CD4-positive, alpha-beta T cell treated with Interleukin-6 for 4 hours (primary cell): ENCODE results near the gene TMEM108.

Experiments
- DNase-seq: peaks from one replicate; pipeline ENCODE4 v3.0.0-alpha.2; 2020; ENCODE audit warnings: mixed read lengths

The TMEM108 gene

DNA sequence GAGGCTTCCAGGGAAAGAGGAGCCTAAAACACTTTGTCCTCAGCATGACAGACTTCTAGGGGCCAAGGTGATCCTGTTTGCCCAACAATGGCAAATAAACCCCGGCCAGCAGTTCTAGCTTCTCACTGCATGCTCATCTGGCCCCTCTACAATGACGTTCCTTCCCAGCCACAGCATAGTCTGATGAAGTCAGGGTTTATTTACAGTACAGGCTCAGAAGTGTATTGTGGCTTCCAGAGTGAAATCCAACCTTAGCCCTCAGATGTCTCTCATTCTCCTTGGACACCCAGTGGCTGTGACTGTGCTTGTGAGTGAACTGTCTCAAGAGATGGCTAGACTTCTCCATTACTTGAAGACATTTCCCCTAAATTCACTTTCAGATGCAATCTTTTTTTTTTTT, 402.5 kb downstream of the TMEM108 start:
- no peak for DNase-seq

DNA sequence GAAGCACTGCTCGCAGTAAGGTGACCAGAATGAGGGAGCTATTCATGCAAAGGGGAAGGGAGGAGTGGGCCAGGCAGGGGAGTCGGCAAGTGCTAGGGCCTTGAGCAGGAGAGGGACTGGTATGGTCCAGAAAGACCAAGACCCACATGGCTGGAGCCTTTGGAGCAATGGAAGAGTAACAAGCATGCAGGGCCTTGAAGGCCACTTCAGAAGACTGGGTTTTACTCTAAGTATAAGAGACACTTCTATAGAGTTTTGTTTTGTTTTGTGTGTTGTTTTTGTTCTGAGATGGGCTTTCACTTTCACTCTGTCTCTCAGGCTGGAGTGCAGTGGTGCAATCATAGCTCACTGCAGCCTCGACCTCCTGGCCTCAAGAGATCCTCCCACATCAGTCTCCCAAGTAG, 403.7 kb downstream of the TMEM108 start:
- DNase-seq = peak; percentile 37

GRCh38 chr3:133442518-133442917, 404.3 kb downstream of the TMEM108 start:
- DNase-seq = no peak

DNA sequence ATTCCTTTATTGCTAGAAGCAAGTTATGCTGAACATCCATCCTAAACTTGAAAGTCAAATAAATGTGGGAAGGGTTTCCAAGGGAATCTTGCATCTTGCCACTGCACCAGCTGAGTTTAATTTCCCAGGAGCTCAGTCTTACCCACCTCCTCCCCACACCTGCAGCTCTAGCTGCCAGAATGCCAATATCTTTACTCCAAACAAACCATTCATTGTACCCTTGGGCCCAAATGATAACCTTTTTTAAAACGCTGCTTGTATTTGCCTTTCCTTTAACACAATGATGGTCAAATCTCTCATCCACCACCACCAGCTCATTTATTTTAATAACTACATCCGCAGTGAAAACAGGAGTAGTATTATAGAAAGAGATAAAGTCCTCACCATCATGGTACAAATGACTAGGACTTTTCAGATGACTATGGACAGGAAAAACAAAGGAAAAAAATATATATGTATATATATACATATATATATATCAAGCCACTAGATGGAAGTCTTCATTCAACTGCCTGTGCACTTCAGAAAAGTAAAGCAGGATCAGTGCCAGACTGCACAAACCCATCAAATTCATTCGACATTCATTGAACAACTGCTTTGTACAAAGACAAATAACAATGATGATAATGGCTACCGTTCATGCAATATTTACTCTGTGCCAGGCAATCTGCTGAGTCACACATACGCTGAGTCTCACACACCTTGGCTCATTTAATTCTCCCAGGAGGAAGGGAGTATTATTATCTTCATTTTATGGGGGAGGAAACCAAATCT, 405.6 kb downstream of the TMEM108 start:
- no peak for DNase-seq

- DNase-seq = no peak
These were observed 406.2 kb downstream of the TMEM108 start for GRCh38 chr3:133444423-133444774.

GRCh38 chr3:133445108-133445507, 406.9 kb downstream of the TMEM108 start:
- no peak for DNase-seq
